Activated CD4-positive, alpha-beta T cell treated with anti-CD3 and anti-CD28 coated beads for 36 hours (primary cell): Measurements from ENCODE around the gene ARMH2. TPM values are rescaled to one million over a fixed set of nuclear protein-coding genes. Genes with fewer than 3 reads are reported as not detected.
"Not testable (repeated sequence)": the region's sequence is repeated elsewhere in the genome, so short reads cannot be mapped to it uniquely, and the experiment has no call there.

Source experiments
- ATAC-seq: fragments of 200-7000 bp; cut with Tn5 transposase; one replicate; pipeline ENCODE4 v1.10.0; 2021; ENCODE audit warnings: mild to moderate bottlenecking, moderate library complexity
- CTCF ChIA-PET: fragments of 350-600 bp; sonication (Branson Sonifier 250); formaldehyde crosslinking; loops from one replicate; lab custom pipeline; 2021; ENCODE audit warnings: antibody characterized with exemption; lab: Charles Lee
- POLR2A ChIA-PET: fragments of 350-600 bp; sonication (Branson Sonifier 250); formaldehyde crosslinking; loops from one replicate; lab custom pipeline; 2021; ENCODE audit warnings: antibody characterized with exemption, inconsistent platforms; lab: Charles Lee
- DNase-seq: peaks from one replicate; pipeline ENCODE4 v3.0.0-alpha.2; 2020
- H3K27ac Mint-ChIP-seq: one replicate; pipeline ENCODE4 v1.8.0; 2021; ENCODE audit warnings: mixed read lengths
- H3K27me3 Mint-ChIP-seq: one replicate; pipeline ENCODE4 v1.8.0; 2021; ENCODE audit warnings: mixed read lengths
- H3K36me3 Mint-ChIP-seq: one replicate; pipeline ENCODE4 v1.8.0; 2021; ENCODE audit warnings: low read depth, mixed read lengths
- H3K4me1 Mint-ChIP-seq: one replicate; pipeline ENCODE4 v1.8.0; 2021; ENCODE audit warnings: mixed read lengths
- H3K4me3 Mint-ChIP-seq: one replicate; pipeline ENCODE4 v1.8.0; 2021; ENCODE audit warnings: mild to moderate bottlenecking, moderate library complexity, mixed read lengths
- H3K9me3 Mint-ChIP-seq: one replicate; pipeline ENCODE4 v1.8.0; 2021; ENCODE audit warnings: low read depth, mixed read lengths
- intact Hi-C, 2 experiments: fragments of 100-400 bp; cut with DNase I in 1 of 2; cut with micrococcal nuclease in 1 of 2; formaldehyde crosslinking; loops; one replicate each; pipeline versions ENCODE4 v1.14.2 to v1.15.1; 2022 to 2024; cut with DNase I, micrococcal nuclease
- total RNA-seq, 2 experiments: library from RNA; stranded (reverse); gene quantifications; one replicate each; pipeline ENCODE4 v1.2.3, GENCODE V29; 2021

The ARMH2 gene
- total RNA-seq, 2 experiments from 2014 or later = not detected

- Mint-ChIP-seq H3K27me3 (peaks cover 5% of the 10 kb centered on the region), H3K36me3 (no peaks in the 10 kb centered on the region), H3K27ac (no peak overlapping the region), H3K4me3 (no peak overlapping the region), H3K9me3 (peaks cover 4% of the 10 kb centered on the region), H3K4me1 (peaks cover 2% of the 10 kb centered on the region)
- ATAC-seq = no peak
- POLR2A ChIA-PET = no interaction called here
- CTCF ChIA-PET = interaction anchor here (1.2 to 1.8 kb wide), 2 partner anchors 10 to 13 kb away, joined by 4 to 7 read pairs; no protein-coding TSS in a partner anchor
- intact Hi-C loops = no loop called here
- no peak for DNase-seq
These were observed 45.7 kb downstream of the ARMH2 start for GRCh38 chr6:24752917-24753492.

- Mint-ChIP-seq H3K27ac (no peak overlapping the region), H3K27me3 (peaks cover 5% of the 10 kb centered on the region), H3K4me3 (no peak overlapping the region), H3K36me3 (no peaks in the 10 kb centered on the region), H3K4me1 (peaks cover 2% of the 10 kb centered on the region), H3K9me3 (peaks cover 4% of the 10 kb centered on the region)
- no peak for ATAC-seq
- intact Hi-C loops = no loop called here
- no peak for DNase-seq
- ChIA-PET CTCF (interaction anchor here (1.2 to 1.8 kb wide), 2 partner anchors 9 to 13 kb away, joined by 4 to 7 read pairs; no protein-coding TSS in a partner anchor), POLR2A (no interaction called here)
These were observed 46.2 kb downstream of the ARMH2 start for GRCh38 chr6:24752503-24752902.

- H3K9me3 Mint-ChIP-seq, H3K4me1 Mint-ChIP-seq, intact Hi-C loops, H3K27ac Mint-ChIP-seq, H3K27me3 Mint-ChIP-seq, DNase-seq, H3K4me3 Mint-ChIP-seq, POLR2A ChIA-PET, ATAC-seq, CTCF ChIA-PET, H3K36me3 Mint-ChIP-seq: not testable (repeated sequence)
These were observed 47.8 kb downstream of the ARMH2 start for GRCh38 chr6:24750878-24751277.

GRCh38 chr6:24749297-24749696 lies 49.4 kb downstream of the ARMH2 start:
- ATAC-seq = no peak
- ChIA-PET CTCF (interaction anchor here (0.6 to 0.9 kb wide), 2 partner anchors 11 to 22 kb away, joined by 3 read pairs; no protein-coding TSS in a partner anchor), POLR2A (no interaction called here)
- H3K27me3 Mint-ChIP-seq = peaks cover 5% of the 10 kb centered on the region
- intact Hi-C loops = no loop called here
- H3K9me3 Mint-ChIP-seq = peaks cover 3% of the 10 kb centered on the region
- no peak overlapping the region for H3K4me3 Mint-ChIP-seq
- H3K27ac Mint-ChIP-seq = no peak overlapping the region
- no peak for DNase-seq
- no peaks in the 10 kb centered on the region for H3K36me3 Mint-ChIP-seq
- peaks cover 7% of the 10 kb centered on the region for H3K4me1 Mint-ChIP-seq

Other genes with a start within 250 kb of the ARMH2 start
- under 1 TPM; 0.09 TPM for gene KIAA0319, start 152.7 kb downstream of the ARMH2 start, total RNA-seq
- gene TDP2, start 132.0 kb downstream of the ARMH2 start, total RNA-seq = 10 to 100 TPM; 41.4 to 45.4 TPM
- 10 to 100 TPM; 37.3 to 47.9 TPM for gene ACOT13, start 131.8 kb downstream of the ARMH2 start, total RNA-seq
- gene C6orf62, start 79.8 kb downstream of the ARMH2 start, total RNA-seq = 100 to 1,000 TPM; 141 to 147 TPM
- gene GMNN, start 24.0 kb downstream of the ARMH2 start, total RNA-seq = 10 to 100 TPM; 74.0 to 76.1 TPM
- gene RIPOR2, start 137.0 kb upstream of the ARMH2 start, total RNA-seq = 10 to 100 TPM; 60.0 to 67.0 TPM